CD4-positive, alpha-beta T cell treated with Interleukin-2 at 100 ng/mL for 4 hours (primary cell): ENCODE results near the gene TMEM252.

ENCODE experiments used
- DNase-seq: peaks from one replicate; pipeline ENCODE4 v3.0.0-alpha.2; 2020; ENCODE audit warnings: low spot score

The TMEM252 gene

DNA sequence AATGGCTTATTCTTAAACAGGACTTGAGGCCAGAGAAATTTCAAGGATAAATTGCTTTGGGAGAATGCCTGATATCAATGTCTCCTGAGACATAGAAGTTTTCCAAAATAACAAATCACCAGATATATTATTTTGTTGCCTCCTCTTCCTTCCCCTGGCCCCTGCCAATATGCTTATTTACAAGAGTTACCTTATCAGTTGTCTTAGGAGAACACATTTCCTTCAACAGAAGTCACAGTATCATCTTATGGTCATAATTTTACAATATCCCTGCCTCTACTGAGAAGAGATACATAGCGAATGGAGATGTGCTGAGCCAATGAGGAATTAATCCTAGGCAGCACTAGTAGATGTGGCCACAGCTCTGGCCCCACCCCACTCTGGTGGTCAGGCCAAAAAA is 43.1 kb downstream of the TMEM252 start:
- no peak for DNase-seq

DNA sequence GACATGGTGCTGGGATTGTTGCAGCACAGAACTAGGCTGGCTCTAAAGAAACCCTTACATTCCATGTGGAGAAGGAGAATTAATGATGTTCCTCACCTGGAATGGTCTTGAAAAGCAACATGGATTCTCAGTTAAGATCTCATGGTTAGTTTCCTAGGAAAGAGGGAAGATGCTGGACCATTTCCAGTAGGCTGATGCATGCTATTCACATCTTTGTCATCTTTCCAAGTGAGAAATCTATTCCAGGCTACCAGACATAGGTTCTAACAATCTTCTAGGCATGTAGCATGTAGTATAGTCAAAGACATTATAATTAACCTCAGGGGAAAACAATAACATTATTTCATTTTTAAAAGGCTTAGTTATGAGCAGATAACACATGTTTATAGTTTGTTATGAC is 44.3 kb downstream of the TMEM252 start:
- no peak for DNase-seq

- no peak for DNase-seq
These were observed 45.4 kb downstream of the TMEM252 start for GRCh38 chr9:68495247-68495646.

GRCh38 chr9:68493958-68494577 is 46.6 kb downstream of the TMEM252 start:
- no peak for DNase-seq

DNA sequence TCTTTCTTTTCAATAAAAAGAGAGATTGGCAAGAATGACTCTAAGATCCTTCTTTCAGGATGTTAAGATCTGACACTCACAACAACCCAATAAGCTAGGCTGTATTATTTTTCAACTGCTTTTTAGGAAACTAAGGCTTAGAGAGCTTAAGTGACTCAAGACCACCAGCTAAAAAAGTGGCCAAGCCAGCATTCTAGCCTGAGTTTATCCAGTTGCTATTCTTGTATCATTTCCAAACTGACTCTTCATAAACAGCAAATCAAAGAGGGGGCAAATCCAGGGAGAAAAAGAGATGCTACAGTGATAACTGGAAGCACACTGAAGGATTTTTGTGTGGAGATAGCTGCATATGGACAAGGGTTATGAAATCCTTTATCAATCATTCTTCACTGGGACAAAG is 47.1 kb downstream of the TMEM252 start:
- no peak for DNase-seq

GRCh38 chr9:68492806-68493205 is 47.9 kb downstream of the TMEM252 start:
- DNase-seq: no peak

DNA sequence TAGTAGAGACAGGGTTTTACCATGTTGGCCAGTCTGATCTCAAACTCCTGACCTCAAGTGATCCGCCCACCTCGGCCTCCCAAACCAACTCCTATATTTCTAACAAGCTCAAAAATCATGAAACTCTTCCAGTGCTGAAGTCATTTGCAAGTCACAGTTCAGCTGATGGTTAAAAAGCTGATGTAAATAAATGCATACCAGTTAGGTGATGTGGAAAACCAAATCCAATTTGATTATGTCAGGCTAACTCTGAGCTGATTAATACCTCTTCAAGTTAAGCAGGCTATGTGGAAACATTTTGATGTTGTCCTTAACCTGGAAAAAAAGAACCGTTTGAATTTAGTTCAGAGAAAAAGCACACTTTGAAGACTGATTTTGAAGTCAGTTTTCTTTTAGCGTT is 51.0 kb downstream of the TMEM252 start:
- DNase-seq: no peak

DNA sequence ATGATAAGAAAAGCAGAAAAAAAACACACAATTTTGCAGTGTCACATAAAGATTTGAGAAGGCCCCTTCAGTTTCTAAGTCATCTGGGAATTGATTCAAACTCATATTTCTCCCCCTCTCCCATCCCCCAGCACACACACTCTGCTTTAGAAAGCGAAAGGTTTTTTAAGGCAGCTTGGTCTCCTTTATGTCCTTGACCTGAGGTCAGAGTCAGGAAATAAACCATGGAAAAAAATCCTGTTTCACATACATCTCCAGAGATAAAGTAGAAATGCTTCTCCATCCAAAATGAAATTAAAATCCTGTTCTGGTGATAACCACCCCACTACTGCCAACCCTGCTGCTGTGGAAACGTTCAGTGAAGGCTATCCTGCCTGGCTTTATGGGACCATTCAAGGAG is 52.6 kb downstream of the TMEM252 start:
- no peak for DNase-seq
